Breast epithelium (tissue), 4 donors: ENCODE measurements around the gene CD3D. TPM values are rescaled to one million over a fixed set of nuclear protein-coding genes. Genes with fewer than 3 reads are reported as not detected.

ENCODE experiments used
- DNase-seq, 2 donors: peaks; one replicate each; pipeline ENCODE4 v3.0.0-alpha.2; 2019; ENCODE audit warnings: low spot score in 2 of 2
- H3K27ac ChIP-seq, 2 donors: fragments of 200-600 bp; sonication (generic) in 1 of 2; one replicate each; pipeline ENCODE4 v1.5.1; 2016 to 2019; ENCODE audit warnings: mild to moderate bottlenecking in 1 of 2
- H3K27me3 ChIP-seq, 2 donors: fragments of 200-600 bp; sonication (generic) in 1 of 2; one replicate each; pipeline versions ENCODE4 v1.5.1 to v1.6.0; 2017 to 2019; ENCODE audit warnings: control low read depth in 1 of 2, mild to moderate bottlenecking in 1 of 2
- H3K36me3 ChIP-seq: fragments of 200-600 bp; one replicate; pipeline ENCODE4 v1.5.1; 2019
- H3K4me1 ChIP-seq, 2 donors: fragments of 200-600 bp; sonication (generic); one replicate each; pipeline ENCODE4 v1.5.1; 2016 to 2019; ENCODE audit warnings: control low read depth in 1 of 2
- H3K4me3 ChIP-seq, 3 donors: fragments of 200-600 bp; sonication (generic); 1 replicate in 2 of 3; 2 replicates in 1 of 3; pipeline ENCODE4 v1.5.1; 2016 to 2019; ENCODE audit warnings: mild to moderate bottlenecking in 3 of 3, moderate library complexity in 2 of 3
- H3K9me3 ChIP-seq, 2 donors: fragments of 200-600 bp; sonication (generic) in 1 of 2; one replicate each; pipeline ENCODE4 v1.5.1; 2016 to 2019; ENCODE audit warnings: control low read depth in 1 of 2
- CTCF ChIP-seq, 3 donors: fragments of 450-650 bp; IDR thresholded peaks; one replicate each; pipeline ENCODE4 v1.5.1; 2016 to 2017; ENCODE audit warnings: antibody characterized with exemption in 3 of 3, mild to moderate bottlenecking in 3 of 3, moderate library complexity in 3 of 3
- POLR2A ChIP-seq: fragments of 450-650 bp; IDR thresholded peaks from one replicate; pipeline ENCODE4 v1.6.1; 2016; ENCODE audit warnings: antibody characterized with exemption, mild to moderate bottlenecking, moderate library complexity
- POLR2AphosphoS5 ChIP-seq, 3 donors: sonication (generic); formaldehyde crosslinking; IDR thresholded peaks; one replicate each; pipeline ENCODE4 v1.6.1; 2017; ENCODE audit warnings: antibody characterized with exemption in 3 of 3
- intact Hi-C: fragments of 100-400 bp; cut with DNase I; formaldehyde crosslinking; loops from one replicate; pipeline ENCODE4 v1.15.1; 2023; ENCODE audit warnings: low total_unique reads
- total RNA-seq, 3 donors: library from RNA; depleted of rRNA; stranded (reverse); fragments of >200 nt; gene quantifications; one replicate each; pipeline ENCODE4 v1.1.0, GENCODE V29; 2016

Gene CD3D
- total RNA-seq, 3 donors from 2014 or later = 2.6 to 4.8 (median 3.5) TPM

GRCh38 chr11:118305726-118306125 is 36.8 kb downstream of the CD3D start:
- intact Hi-C loops = no loop called here
- TF ChIP-seq POLR2AphosphoS5 (IDR thresholded peaks at IDR 0.05) = no peak
- no peak for TF ChIP-seq CTCF (IDR thresholded peaks at IDR 0.05)
- no peak for TF ChIP-seq POLR2A
- H3K27ac ChIP-seq = no peak overlapping the region
- no peaks in the 10 kb centered on the region for H3K9me3 ChIP-seq
- peaks cover 0 to 5% of the 10 kb centered on the region in 2 donors for H3K27me3 ChIP-seq
- DNase-seq = no peak
- no peak overlapping the region for H3K4me3 ChIP-seq
- H3K4me1 ChIP-seq = no peaks in the 10 kb centered on the region
- no peaks in the 10 kb centered on the region for H3K36me3 ChIP-seq

GRCh38 chr11:118304568-118305248 is 37.8 kb downstream of the CD3D start, which contains the start of gene CD3E:
CD3E (plus strand) TSS chr11:118304730; CDS start chr11:118304953, 223 bp downstream.
- H3K36me3 ChIP-seq = no peaks in the 10 kb centered on the region
- no peak for DNase-seq
- H3K27me3 ChIP-seq = peaks cover 0 to 5% of the 10 kb centered on the region in 2 donors
- no peaks in the 10 kb centered on the region for H3K9me3 ChIP-seq
- no peak within 1 kb of the TSS for H3K4me3 ChIP-seq
- no peak within 1 kb of the TSS for H3K27ac ChIP-seq
- intact Hi-C loops = no loop called here
- no peaks in the 10 kb centered on the region for H3K4me1 ChIP-seq
- no peak for TF ChIP-seq POLR2A
- no peak for TF ChIP-seq POLR2AphosphoS5 (IDR thresholded peaks at IDR 0.05)
- TF ChIP-seq CTCF (IDR thresholded peaks at IDR 0.05) = no peak

GRCh38 chr11:118304227-118304567 is 38.3 kb downstream of the CD3D start:
- Histone ChIP-seq H3K4me3 (no peak overlapping the region), H3K27me3 (peaks cover 0 to 5% of the 10 kb centered on the region in 2 donors), H3K27ac (no peak overlapping the region), H3K36me3 (no peaks in the 10 kb centered on the region), H3K4me1 (no peaks in the 10 kb centered on the region), H3K9me3 (no peaks in the 10 kb centered on the region)
- TF ChIP-seq POLR2AphosphoS5 (IDR thresholded peaks at IDR 0.05) = no peak
- no peak for TF ChIP-seq POLR2A
- no peak for TF ChIP-seq CTCF (IDR thresholded peaks at IDR 0.05)
- no peak for DNase-seq
- intact Hi-C loops = no loop called here

GRCh38 chr11:118301600-118302195 is 40.8 kb downstream of the CD3D start:
- Histone ChIP-seq H3K27ac (no peak overlapping the region), H3K9me3 (no peaks in the 10 kb centered on the region), H3K4me3 (no peak overlapping the region)

More at GRCh38 chr11:118301600-118302195, 40.8 kb downstream of the CD3D start:
- Histone ChIP-seq H3K27me3 (peaks cover 0 to 5% of the 10 kb centered on the region in 2 donors), H3K4me1 (no peaks in the 10 kb centered on the region), H3K36me3 (no peaks in the 10 kb centered on the region)
- intact Hi-C loops = no loop called here
- DNase-seq = no peak
- no peak for TF ChIP-seq POLR2A
- TF ChIP-seq CTCF (IDR thresholded peaks at IDR 0.05) = no peak
